Heart left ventricle (tissue), 13 donors: ENCODE results near the gene DNAJC11.

Experiments
- POLR2A ChIP-seq, 2 donors: fragments of 450-650 bp; IDR thresholded peaks; one replicate each; pipeline ENCODE4 v1.6.1; 2017; ENCODE audit warnings: antibody characterized with exemption in 2 of 2, mild to moderate bottlenecking in 2 of 2, moderate library complexity in 2 of 2
- TF ChIP-seq, protein P1 (sequence below), 12 donors: fragments of 200-600 bp; sonication (generic) in 4 of 12; IDR thresholded peaks; one replicate each; pipeline versions ENCODE4 v1.5.0 to v1.8.0; 2018 to 2022; ENCODE audit warnings: antibody characterized with exemption in 12 of 12, mild to moderate bottlenecking in 5 of 12
- donor health status: ischemic (EF 13 %, LVEDD 7.1; RV severe dilation, severe dysfunction).
- donor health status: DM: no; HTN: yes; CAD: no.
- donor health status: DM: no; HTN: no; CAD: no.
- donor health status: ischemic (EF 25% LVEDD 6.9; RV normal size, moderate dysfunction).
- donor health status: ischemic (EF 25% LVEDD 5.7; RV mildly dilated, moderate dysfunction).
- donor health status: ischemic (EF 35%, LVEDD 5.7; RV mildly dilated, moderate dysfunction).
- donor health status: nonischemic (EF 11% LVEDD 7.7; RV severe dilation, severe dysfunction).
- donor health status: DM: yes; HTN: yes; CAD: no.
- donor health status: PGD.
- donor health status: ischemic (EF 29% LVEDD 5.4; RV normal size, mild dysfunction).
- donor health status: nonischemic (EF 23%, LVEDD 6.1; RV moderate dilation, normal function).

DNA sequence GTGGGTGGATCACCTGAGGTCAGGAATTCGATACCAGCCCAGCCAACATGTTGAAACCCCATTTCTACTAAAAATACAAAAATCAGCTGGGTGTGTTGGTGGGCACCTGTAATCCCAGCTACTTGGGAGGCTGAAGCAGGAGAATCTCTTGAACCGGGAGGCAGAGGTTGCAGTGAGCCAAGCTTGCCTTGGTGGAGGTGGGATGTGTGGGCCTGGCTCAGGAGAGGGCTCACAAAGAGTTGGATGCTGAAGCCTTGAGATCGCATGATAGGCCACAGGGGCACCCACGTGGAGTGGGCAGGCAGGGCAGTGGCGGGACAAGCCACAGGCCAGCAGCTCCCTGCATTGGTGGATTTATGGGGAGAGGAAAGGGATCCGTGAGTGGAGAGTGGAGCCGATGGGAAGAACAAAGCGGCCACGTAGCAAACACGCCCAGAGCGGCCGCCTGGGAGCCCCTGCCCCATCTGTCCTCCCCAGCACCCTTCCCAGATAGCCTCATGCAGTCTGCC lies 72.6 kb downstream of the DNAJC11 start:
- TF ChIP-seq, protein P1, sequence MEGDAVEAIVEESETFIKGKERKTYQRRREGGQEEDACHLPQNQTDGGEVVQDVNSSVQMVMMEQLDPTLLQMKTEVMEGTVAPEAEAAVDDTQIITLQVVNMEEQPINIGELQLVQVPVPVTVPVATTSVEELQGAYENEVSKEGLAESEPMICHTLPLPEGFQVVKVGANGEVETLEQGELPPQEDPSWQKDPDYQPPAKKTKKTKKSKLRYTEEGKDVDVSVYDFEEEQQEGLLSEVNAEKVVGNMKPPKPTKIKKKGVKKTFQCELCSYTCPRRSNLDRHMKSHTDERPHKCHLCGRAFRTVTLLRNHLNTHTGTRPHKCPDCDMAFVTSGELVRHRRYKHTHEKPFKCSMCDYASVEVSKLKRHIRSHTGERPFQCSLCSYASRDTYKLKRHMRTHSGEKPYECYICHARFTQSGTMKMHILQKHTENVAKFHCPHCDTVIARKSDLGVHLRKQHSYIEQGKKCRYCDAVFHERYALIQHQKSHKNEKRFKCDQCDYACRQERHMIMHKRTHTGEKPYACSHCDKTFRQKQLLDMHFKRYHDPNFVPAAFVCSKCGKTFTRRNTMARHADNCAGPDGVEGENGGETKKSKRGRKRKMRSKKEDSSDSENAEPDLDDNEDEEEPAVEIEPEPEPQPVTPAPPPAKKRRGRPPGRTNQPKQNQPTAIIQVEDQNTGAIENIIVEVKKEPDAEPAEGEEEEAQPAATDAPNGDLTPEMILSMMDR (IDR thresholded peaks at IDR 0.05): no peak
- no peak for TF ChIP-seq POLR2A (IDR thresholded peaks at IDR 0.05)
